GM23338 (cell line): ENCODE data around the gene TAF6L. TPM values are rescaled to one million over a fixed set of nuclear protein-coding genes. Genes with fewer than 3 reads are reported as not detected.

Experiments
- ATAC-seq: fragments of 200-7000 bp; cut with Tn5 transposase; 3 replicates; pipeline ENCODE4 v1.9.1; 2020
- DNase-seq: peaks from one replicate; pipeline ENCODE4 v3.0.0-alpha.2; 2015; ENCODE audit warnings: low spot score
- H2AFZ ChIP-seq: fragments of 200-600 bp; sonication (generic); 2 replicates; pipeline ENCODE4 v1.8.0; 2016; ENCODE audit warnings: antibody characterized with exemption, mild to moderate bottlenecking, moderate library complexity
- H3F3A ChIP-seq: fragments of 200-600 bp; sonication (generic); replicated peaks from 2 replicates; pipeline ENCODE4 v1.8.0; 2017; ENCODE audit warnings: antibody characterized with exemption, mixed run types, low read depth
- H3K27ac ChIP-seq: fragments of 200-600 bp; sonication (generic); 2 replicates; pipeline ENCODE4 v1.6.1; 2016; ENCODE audit warnings: low read depth
- H3K27me3 ChIP-seq: fragments of 200-600 bp; sonication (generic); 2 replicates; pipeline ENCODE4 v1.8.0; 2016; ENCODE audit warnings: mild to moderate bottlenecking, mixed run types, moderate library complexity; ENCODE audit not compliant: insufficient read depth
- H3K36me3 ChIP-seq: fragments of 200-600 bp; sonication (generic); 2 replicates; pipeline ENCODE4 v1.8.0; 2016; ENCODE audit warnings: mild to moderate bottlenecking; ENCODE audit not compliant: insufficient read depth
- H3K4me1 ChIP-seq: fragments of 200-600 bp; sonication (generic); 2 replicates; pipeline ENCODE4 v1.8.0; 2016; ENCODE audit warnings: mild to moderate bottlenecking, moderate library complexity; ENCODE audit not compliant: insufficient read depth
- H3K4me2 ChIP-seq: fragments of 200-600 bp; sonication (generic); 2 replicates; pipeline ENCODE4 v1.7.1; 2017; ENCODE audit warnings: mixed run types
- H3K4me3 ChIP-seq: fragments of 200-600 bp; sonication (generic); 2 replicates; pipeline ENCODE4 v1.6.1; 2016; ENCODE audit warnings: mixed run types
- H3K79me2 ChIP-seq: fragments of 200-600 bp; sonication (generic); replicated peaks from 2 replicates; pipeline ENCODE4 v1.8.0; 2017; ENCODE audit warnings: mild to moderate bottlenecking; ENCODE audit not compliant: insufficient read depth
- H3K9me2 ChIP-seq: fragments of 200-600 bp; sonication (generic); 2 replicates; pipeline ENCODE4 v1.8.0; 2017; ENCODE audit not compliant: insufficient read depth
- H4K20me1 ChIP-seq: fragments of 200-600 bp; sonication (generic); replicated peaks from 2 replicates; pipeline ENCODE4 v1.8.0; 2017; ENCODE audit warnings: mild to moderate bottlenecking; ENCODE audit not compliant: insufficient read depth
- H3K27ac Mint-ChIP-seq: 2 replicates; pipeline ENCODE4 v1.8.0; 2020; ENCODE audit warnings: inconsistent platforms, mild to moderate bottlenecking, moderate library complexity, mixed read lengths
- H3K27me3 Mint-ChIP-seq: 3 replicates; pipeline ENCODE4 v1.8.0; 2022; ENCODE audit warnings: low read depth, mild to moderate bottlenecking, moderate library complexity, mixed read lengths, inconsistent platforms; ENCODE audit not compliant: insufficient read depth, poor library complexity
- H3K36me3 Mint-ChIP-seq: 3 replicates; pipeline ENCODE4 v1.8.0; 2021; ENCODE audit warnings: low read depth, mild to moderate bottlenecking, inconsistent platforms, moderate library complexity, mixed read lengths
- H3K4me1 Mint-ChIP-seq: 3 replicates; pipeline ENCODE4 v1.8.0; 2020; ENCODE audit warnings: mild to moderate bottlenecking, inconsistent platforms, mixed read lengths
- H3K4me3 Mint-ChIP-seq: 3 replicates; pipeline ENCODE4 v1.8.0; 2021; ENCODE audit warnings: moderate library complexity, mild to moderate bottlenecking, inconsistent platforms, mixed read lengths
- H3K9me3 Mint-ChIP-seq: 3 replicates; pipeline ENCODE4 v1.8.0; 2020; ENCODE audit warnings: moderate library complexity, mild to moderate bottlenecking, inconsistent platforms, mixed read lengths
- CREB1 ChIP-seq: fragments of 250-450 bp; sonication (Bioruptor Pico); IDR thresholded peaks from 2 replicates; pipeline ENCODE4 v1.5.0; 2020; ENCODE audit warnings: low read depth, mild to moderate bottlenecking, moderate library complexity
- EZH2 ChIP-seq: fragments of 200-600 bp; sonication (generic); IDR thresholded peaks from one replicate; pipeline ENCODE4 v1.8.0; 2017; ENCODE audit warnings: antibody characterized with exemption, mild to moderate bottlenecking, low read depth; ENCODE audit not compliant: unreplicated experiment
- EZH2phosphoT487 ChIP-seq: fragments of 200-600 bp; sonication (generic); IDR thresholded peaks from one replicate; pipeline ENCODE4 v1.8.1; 2018; ENCODE audit warnings: antibody characterized with exemption; ENCODE audit not compliant: unreplicated experiment
- JUNB ChIP-seq: IDR thresholded peaks from one replicate; pipeline ENCODE4 v1.6.1; 2016; ENCODE audit warnings: antibody characterized with exemption; ENCODE audit not compliant: unreplicated experiment
- NANOG ChIP-seq: IDR thresholded peaks from 2 replicates; pipeline ENCODE4 v1.6.1; 2016; ENCODE audit warnings: antibody characterized with exemption, borderline replicate concordance
- POLR2AphosphoS5 ChIP-seq: IDR thresholded peaks from 2 replicates; pipeline ENCODE4 v1.6.1; 2016; ENCODE audit warnings: antibody characterized with exemption, low read depth
- STAT1 ChIP-seq: IDR thresholded peaks from one replicate; pipeline ENCODE4 v1.6.1; 2016; ENCODE audit warnings: antibody characterized with exemption; ENCODE audit not compliant: unreplicated experiment
- ZNF114 ChIP-seq: fragments of 250-450 bp; sonication (Bioruptor Pico); IDR thresholded peaks from 2 replicates; pipeline ENCODE4 v1.5.0; 2020; ENCODE audit warnings: mild to moderate bottlenecking, moderate library complexity
- long read RNA-seq: library from polyadenylated mRNA; unstranded; transcript quantifications from one replicate; pipeline ENCODE4 v2.0.0, GENCODE V29; 2020; ENCODE audit not compliant: unreplicated experiment
- polyA plus RNA-seq: library from polyadenylated mRNA; unstranded; fragments of >200 nt; fragmentation: Nextera tagmentation; extraction: Ambion mirVana; gene quantifications from 2 replicates; pipeline ENCODE4 v1.2.1, GENCODE V29; 2016
- total RNA-seq: library from RNA; depleted of rRNA; stranded (reverse); fragments of >200 nt; shearing (Covaris generic); gene quantifications from 2 replicates; pipeline ENCODE4 v1.2.3, GENCODE V29; 2014; rRNA removed
- TF ChIP-seq, protein P1 (sequence below): fragments of 250-450 bp; sonication (Bioruptor Pico); IDR thresholded peaks from 2 replicates; pipeline ENCODE4 v1.5.0; 2020; ENCODE audit warnings: mild to moderate bottlenecking, moderate library complexity
- TF ChIP-seq, protein P2 (sequence below): IDR thresholded peaks from one replicate; pipeline ENCODE4 v1.6.1; 2018; ENCODE audit warnings: antibody characterized with exemption; ENCODE audit not compliant: unreplicated experiment
- TF ChIP-seq, protein P3 (sequence below), 2 experiments: fragments of 200-600 bp in 1 of 2; sonication (generic) in 1 of 2; conservative IDR thresholded peaks; 2 replicates each; pipeline versions ENCODE4 v1.5.1 to v1.6.1; 2016 to 2017; ENCODE audit warnings: antibody characterized with exemption in 2 of 2, low read depth in 2 of 2, mild to moderate bottlenecking in 2 of 2, moderate library complexity in 1 of 2

Gene TAF6L, protein sequence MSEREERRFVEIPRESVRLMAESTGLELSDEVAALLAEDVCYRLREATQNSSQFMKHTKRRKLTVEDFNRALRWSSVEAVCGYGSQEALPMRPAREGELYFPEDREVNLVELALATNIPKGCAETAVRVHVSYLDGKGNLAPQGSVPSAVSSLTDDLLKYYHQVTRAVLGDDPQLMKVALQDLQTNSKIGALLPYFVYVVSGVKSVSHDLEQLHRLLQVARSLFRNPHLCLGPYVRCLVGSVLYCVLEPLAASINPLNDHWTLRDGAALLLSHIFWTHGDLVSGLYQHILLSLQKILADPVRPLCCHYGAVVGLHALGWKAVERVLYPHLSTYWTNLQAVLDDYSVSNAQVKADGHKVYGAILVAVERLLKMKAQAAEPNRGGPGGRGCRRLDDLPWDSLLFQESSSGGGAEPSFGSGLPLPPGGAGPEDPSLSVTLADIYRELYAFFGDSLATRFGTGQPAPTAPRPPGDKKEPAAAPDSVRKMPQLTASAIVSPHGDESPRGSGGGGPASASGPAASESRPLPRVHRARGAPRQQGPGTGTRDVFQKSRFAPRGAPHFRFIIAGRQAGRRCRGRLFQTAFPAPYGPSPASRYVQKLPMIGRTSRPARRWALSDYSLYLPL
- total RNA-seq (30.6 and 50.6 TPM in 2 replicates), polyA plus RNA-seq (21.8 and 23.0 TPM in 2 replicates)
- long read RNA-seq, transcript TAF6L-201 (11 exons, 2,116 nt): major isoform, 9 of 18 reads
- long read RNA-seq, partial matches to known transcripts: 5 of 18 reads
- long read RNA-seq, other reads (novel, unspliced or antisense): 4 of 18 reads

DNA sequence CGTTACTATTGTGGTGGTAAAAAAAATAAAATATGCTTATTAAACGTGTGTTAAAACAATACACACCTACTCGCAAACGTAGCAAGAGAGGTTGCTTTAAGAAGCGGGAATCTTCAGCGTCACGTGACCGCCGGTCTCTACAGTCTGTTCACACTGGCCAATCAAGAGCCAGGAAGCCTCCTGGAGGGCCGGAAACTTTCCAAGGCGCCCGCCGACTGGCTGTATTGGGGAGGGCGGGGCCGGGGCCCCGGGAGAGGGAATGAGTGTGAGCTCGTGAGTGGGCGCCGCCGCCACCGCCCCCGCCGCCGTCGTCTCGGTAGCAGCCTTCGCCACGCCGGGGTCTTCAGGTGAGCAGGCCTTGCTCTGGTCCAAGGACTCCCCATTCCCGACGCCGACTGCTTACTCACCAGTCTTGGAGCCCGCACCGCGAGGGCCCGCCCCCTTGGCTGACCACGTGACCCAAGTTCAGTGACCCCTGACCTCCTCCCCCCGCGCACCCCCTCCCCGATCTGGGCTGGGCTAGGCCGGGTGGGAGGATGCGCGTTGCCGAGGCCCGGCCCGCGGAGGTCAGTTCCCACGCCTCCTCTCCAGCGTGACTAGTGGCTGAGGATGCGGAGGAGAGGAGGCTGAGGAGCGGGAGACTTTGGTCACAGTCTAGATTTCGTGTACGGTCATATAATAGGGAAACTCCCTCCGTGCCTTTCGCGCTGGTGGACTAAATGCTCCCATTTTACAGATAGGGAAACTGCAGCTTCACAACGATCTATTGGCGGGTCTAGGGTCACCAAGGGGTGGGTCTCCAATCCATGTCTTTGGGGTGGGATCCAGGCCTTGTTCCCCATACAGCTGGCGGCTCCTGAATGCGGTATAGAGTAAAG, at the start of gene TAF6L:
TAF6L (plus strand) TSS at position 253 of the 878 bp plus-strand sequence. CDS start 4,388 bp downstream, outside the sequence.
- Histone ChIP-seq H4K20me1 (peaks cover 3% of the 10 kb centered on the region; the same call in 1 of the 2 replicates), H3K4me3 (peak within 1 kb of the TSS; percentile 89), H3K27me3 (no peaks in the 10 kb centered on the region), H3F3A (peaks cover 25% of the 10 kb centered on the region), H3K4me2 (peak within 1 kb of the TSS; percentile 76), H3K27ac (peak within 1 kb of the TSS; percentile 95), H2AFZ (peak within 1 kb of the TSS; percentile 58; the same call in 1 of the 2 replicates), H3K4me1 (peaks cover 9% of the 10 kb centered on the region; the same call in 1 of the 2 replicates), H3K79me2 (peaks cover 31% of the 10 kb centered on the region), H3K9me2 (no peaks in the 10 kb centered on the region), H3K36me3 (peaks cover 16% of the 10 kb centered on the region)
- Mint-ChIP-seq H3K27me3 (peaks cover 14% of the 10 kb centered on the region), H3K4me1 (peaks cover 14% of the 10 kb centered on the region), H3K9me3 (no peaks in the 10 kb centered on the region; the same call in 2 of the 3 replicates), H3K27ac (peak within 1 kb of the TSS; percentile 97), H3K4me3 (peak within 1 kb of the TSS; percentile 90), H3K36me3 (peaks cover 34% of the 10 kb centered on the region)
- peak; percentile 84 for ATAC-seq
- DNase-seq: peak; percentile 99
- TF ChIP-seq EZH2phosphoT487 (no peak), STAT1 (no peak), EZH2 (no peak), NANOG (no peak), CREB1 (peak; percentile 38; the same call in 1 of the 2 replicates), ZNF114 (CRISPR knock-in tag) (no peak), POLR2AphosphoS5 (peak; percentile 49; the same call in 1 of the 2 replicates), JUNB (no peak)
- TF ChIP-seq, protein P1, sequence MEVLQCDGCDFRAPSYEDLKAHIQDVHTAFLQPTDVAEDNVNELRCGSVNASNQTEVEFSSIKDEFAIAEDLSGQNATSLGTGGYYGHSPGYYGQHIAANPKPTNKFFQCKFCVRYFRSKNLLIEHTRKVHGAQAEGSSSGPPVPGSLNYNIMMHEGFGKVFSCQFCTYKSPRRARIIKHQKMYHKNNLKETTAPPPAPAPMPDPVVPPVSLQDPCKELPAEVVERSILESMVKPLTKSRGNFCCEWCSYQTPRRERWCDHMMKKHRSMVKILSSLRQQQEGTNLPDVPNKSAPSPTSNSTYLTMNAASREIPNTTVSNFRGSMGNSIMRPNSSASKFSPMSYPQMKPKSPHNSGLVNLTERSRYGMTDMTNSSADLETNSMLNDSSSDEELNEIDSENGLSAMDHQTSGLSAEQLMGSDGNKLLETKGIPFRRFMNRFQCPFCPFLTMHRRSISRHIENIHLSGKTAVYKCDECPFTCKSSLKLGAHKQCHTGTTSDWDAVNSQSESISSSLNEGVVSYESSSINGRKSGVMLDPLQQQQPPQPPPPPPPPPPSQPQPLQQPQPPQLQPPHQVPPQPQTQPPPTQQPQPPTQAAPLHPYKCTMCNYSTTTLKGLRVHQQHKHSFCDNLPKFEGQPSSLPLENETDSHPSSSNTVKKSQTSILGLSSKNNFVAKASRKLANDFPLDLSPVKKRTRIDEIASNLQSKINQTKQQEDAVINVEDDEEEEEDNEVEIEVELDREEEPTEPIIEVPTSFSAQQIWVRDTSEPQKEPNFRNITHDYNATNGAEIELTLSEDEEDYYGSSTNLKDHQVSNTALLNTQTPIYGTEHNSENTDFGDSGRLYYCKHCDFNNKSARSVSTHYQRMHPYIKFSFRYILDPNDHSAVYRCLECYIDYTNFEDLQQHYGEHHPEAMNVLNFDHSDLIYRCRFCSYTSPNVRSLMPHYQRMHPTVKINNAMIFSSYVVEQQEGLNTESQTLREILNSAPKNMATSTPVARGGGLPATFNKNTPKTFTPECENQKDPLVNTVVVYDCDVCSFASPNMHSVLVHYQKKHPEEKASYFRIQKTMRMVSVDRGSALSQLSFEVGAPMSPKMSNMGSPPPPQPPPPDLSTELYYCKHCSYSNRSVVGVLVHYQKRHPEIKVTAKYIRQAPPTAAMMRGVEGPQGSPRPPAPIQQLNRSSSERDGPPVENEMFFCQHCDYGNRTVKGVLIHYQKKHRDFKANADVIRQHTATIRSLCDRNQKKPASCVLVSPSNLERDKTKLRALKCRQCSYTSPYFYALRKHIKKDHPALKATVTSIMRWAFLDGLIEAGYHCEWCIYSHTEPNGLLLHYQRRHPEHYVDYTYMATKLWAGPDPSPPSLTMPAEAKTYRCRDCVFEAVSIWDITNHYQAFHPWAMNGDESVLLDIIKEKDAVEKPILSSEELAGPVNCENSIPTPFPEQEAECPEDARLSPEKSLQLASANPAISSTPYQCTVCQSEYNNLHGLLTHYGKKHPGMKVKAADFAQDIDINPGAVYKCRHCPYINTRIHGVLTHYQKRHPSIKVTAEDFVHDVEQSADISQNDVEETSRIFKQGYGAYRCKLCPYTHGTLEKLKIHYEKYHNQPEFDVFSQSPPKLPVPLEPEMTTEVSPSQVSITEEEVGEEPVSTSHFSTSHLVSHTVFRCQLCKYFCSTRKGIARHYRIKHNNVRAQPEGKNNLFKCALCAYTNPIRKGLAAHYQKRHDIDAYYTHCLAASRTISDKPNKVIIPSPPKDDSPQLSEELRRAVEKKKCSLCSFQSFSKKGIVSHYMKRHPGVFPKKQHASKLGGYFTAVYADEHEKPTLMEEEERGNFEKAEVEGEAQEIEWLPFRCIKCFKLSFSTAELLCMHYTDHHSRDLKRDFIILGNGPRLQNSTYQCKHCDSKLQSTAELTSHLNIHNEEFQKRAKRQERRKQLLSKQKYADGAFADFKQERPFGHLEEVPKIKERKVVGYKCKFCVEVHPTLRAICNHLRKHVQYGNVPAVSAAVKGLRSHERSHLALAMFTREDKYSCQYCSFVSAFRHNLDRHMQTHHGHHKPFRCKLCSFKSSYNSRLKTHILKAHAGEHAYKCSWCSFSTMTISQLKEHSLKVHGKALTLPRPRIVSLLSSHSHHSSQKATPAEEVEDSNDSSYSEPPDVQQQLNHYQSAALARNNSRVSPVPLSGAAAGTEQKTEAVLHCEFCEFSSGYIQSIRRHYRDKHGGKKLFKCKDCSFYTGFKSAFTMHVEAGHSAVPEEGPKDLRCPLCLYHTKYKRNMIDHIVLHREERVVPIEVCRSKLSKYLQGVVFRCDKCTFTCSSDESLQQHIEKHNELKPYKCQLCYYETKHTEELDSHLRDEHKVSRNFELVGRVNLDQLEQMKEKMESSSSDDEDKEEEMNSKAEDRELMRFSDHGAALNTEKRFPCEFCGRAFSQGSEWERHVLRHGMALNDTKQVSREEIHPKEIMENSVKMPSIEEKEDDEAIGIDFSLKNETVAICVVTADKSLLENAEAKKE: no peak
- TF ChIP-seq, protein P2, sequence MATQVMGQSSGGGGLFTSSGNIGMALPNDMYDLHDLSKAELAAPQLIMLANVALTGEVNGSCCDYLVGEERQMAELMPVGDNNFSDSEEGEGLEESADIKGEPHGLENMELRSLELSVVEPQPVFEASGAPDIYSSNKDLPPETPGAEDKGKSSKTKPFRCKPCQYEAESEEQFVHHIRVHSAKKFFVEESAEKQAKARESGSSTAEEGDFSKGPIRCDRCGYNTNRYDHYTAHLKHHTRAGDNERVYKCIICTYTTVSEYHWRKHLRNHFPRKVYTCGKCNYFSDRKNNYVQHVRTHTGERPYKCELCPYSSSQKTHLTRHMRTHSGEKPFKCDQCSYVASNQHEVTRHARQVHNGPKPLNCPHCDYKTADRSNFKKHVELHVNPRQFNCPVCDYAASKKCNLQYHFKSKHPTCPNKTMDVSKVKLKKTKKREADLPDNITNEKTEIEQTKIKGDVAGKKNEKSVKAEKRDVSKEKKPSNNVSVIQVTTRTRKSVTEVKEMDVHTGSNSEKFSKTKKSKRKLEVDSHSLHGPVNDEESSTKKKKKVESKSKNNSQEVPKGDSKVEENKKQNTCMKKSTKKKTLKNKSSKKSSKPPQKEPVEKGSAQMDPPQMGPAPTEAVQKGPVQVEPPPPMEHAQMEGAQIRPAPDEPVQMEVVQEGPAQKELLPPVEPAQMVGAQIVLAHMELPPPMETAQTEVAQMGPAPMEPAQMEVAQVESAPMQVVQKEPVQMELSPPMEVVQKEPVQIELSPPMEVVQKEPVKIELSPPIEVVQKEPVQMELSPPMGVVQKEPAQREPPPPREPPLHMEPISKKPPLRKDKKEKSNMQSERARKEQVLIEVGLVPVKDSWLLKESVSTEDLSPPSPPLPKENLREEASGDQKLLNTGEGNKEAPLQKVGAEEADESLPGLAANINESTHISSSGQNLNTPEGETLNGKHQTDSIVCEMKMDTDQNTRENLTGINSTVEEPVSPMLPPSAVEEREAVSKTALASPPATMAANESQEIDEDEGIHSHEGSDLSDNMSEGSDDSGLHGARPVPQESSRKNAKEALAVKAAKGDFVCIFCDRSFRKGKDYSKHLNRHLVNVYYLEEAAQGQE: no peak
- TF ChIP-seq, protein P3, sequence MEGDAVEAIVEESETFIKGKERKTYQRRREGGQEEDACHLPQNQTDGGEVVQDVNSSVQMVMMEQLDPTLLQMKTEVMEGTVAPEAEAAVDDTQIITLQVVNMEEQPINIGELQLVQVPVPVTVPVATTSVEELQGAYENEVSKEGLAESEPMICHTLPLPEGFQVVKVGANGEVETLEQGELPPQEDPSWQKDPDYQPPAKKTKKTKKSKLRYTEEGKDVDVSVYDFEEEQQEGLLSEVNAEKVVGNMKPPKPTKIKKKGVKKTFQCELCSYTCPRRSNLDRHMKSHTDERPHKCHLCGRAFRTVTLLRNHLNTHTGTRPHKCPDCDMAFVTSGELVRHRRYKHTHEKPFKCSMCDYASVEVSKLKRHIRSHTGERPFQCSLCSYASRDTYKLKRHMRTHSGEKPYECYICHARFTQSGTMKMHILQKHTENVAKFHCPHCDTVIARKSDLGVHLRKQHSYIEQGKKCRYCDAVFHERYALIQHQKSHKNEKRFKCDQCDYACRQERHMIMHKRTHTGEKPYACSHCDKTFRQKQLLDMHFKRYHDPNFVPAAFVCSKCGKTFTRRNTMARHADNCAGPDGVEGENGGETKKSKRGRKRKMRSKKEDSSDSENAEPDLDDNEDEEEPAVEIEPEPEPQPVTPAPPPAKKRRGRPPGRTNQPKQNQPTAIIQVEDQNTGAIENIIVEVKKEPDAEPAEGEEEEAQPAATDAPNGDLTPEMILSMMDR (conservative IDR thresholded peaks at IDR 0.05; ENCODE audit: low read depth in 2 of 2): no peak
